Peyer's patch (tissue), 4 donors: Measurements from ENCODE around the gene LURAP1L. TPM values are rescaled to one million over a fixed set of nuclear protein-coding genes. Genes with fewer than 3 reads are reported as not detected.

Experiments used
- DNase-seq, 3 donors: peaks; one replicate each; pipeline ENCODE4 v3.0.0-alpha.2; 2017 to 2019
- H3K27ac ChIP-seq, 4 donors: fragments of 200-600 bp; sonication (generic); one replicate each; pipeline ENCODE4 v1.5.1; 2016 to 2019
- H3K27me3 ChIP-seq, 2 donors: fragments of 200-600 bp; sonication (generic); one replicate each; pipeline ENCODE4 v1.5.1; 2019
- H3K36me3 ChIP-seq, 3 donors: fragments of 200-600 bp; sonication (generic); one replicate each; pipeline ENCODE4 v1.5.1; 2016 to 2019
- H3K4me1 ChIP-seq, 4 donors: fragments of 200-600 bp; sonication (generic); one replicate each; pipeline ENCODE4 v1.5.1; 2016 to 2019
- H3K4me3 ChIP-seq, 4 donors: fragments of 200-600 bp; sonication (generic); 1 replicate in 3 of 4; 2 replicates in 1 of 4; pipeline ENCODE4 v1.5.1; 2016 to 2019; ENCODE audit warnings: mild to moderate bottlenecking in 1 of 4
- H3K9me3 ChIP-seq, 4 donors: fragments of 200-600 bp; sonication (generic); one replicate each; pipeline ENCODE4 v1.5.1; 2016 to 2019; ENCODE audit warnings: mild to moderate bottlenecking in 1 of 4
- CTCF ChIP-seq, 6 experiments: fragments of 450-650 bp in 4 of 6; fragments of 200-600 bp in 2 of 6; sonication (generic) in 1 of 6; IDR thresholded peaks; one replicate each; pipeline ENCODE4 v1.5.1; 2017 to 2019; ENCODE audit warnings: antibody characterized with exemption in 6 of 6, mild to moderate bottlenecking in 3 of 6, moderate library complexity in 1 of 6
- POLR2A ChIP-seq, 2 donors: fragments of 450-650 bp; IDR thresholded peaks; one replicate each; pipeline ENCODE4 v1.5.1; 2017; ENCODE audit warnings: antibody characterized with exemption in 2 of 2, mild to moderate bottlenecking in 2 of 2, moderate library complexity in 2 of 2
- total RNA-seq, 4 donors: library from RNA; depleted of rRNA; stranded (reverse); fragments of >200 nt; gene quantifications; one replicate each; pipeline ENCODE4 v1.1.0, GENCODE V29; 2016

Gene LURAP1L
- total RNA-seq, 4 donors from 2014 or later, result 7.4 to 33.3 (median 14.3) TPM

- H3K9me3 ChIP-seq, result no peaks in the 10 kb centered on the region
- DNase-seq, result no peak
- no peak overlapping the region for H3K4me3 ChIP-seq
- H3K36me3 ChIP-seq, result no peaks in the 10 kb centered on the region
- H3K27me3 ChIP-seq, result no peaks in the 10 kb centered on the region
- no peaks in the 10 kb centered on the region for H3K4me1 ChIP-seq
- TF ChIP-seq POLR2A (IDR thresholded peaks at IDR 0.05) (no peak), CTCF (IDR thresholded peaks at IDR 0.05) (no peak)
- no peak overlapping the region for H3K27ac ChIP-seq
Measured at GRCh38 chr9:12753931-12754330, 20.9 kb upstream of the LURAP1L start.

GRCh38 chr9:12759761-12760160 lies 15.1 kb upstream of the LURAP1L start:
- DNase-seq, result no peak
- no peak for TF ChIP-seq CTCF (IDR thresholded peaks at IDR 0.05)
- no peak for TF ChIP-seq POLR2A (IDR thresholded peaks at IDR 0.05)
- H3K4me1 ChIP-seq, result no peaks in the 10 kb centered on the region
- no peak overlapping the region for H3K27ac ChIP-seq
- H3K27me3 ChIP-seq, result no peaks in the 10 kb centered on the region
- H3K4me3 ChIP-seq, result no peak overlapping the region
- H3K36me3 ChIP-seq, result no peaks in the 10 kb centered on the region
- no peaks in the 10 kb centered on the region for H3K9me3 ChIP-seq

- TF ChIP-seq CTCF (IDR thresholded peaks at IDR 0.05) (no peak), POLR2A (IDR thresholded peaks at IDR 0.05) (no peak)
- Histone ChIP-seq H3K4me1 (no peaks in the 10 kb centered on the region), H3K36me3 (no peaks in the 10 kb centered on the region), H3K27ac (no peak overlapping the region), H3K9me3 (no peaks in the 10 kb centered on the region), H3K27me3 (no peaks in the 10 kb centered on the region), H3K4me3 (no peak overlapping the region)
- DNase-seq, result no peak
Measured at GRCh38 chr9:12760758-12761157, 14.1 kb upstream of the LURAP1L start.

- Histone ChIP-seq H3K36me3 (no peaks in the 10 kb centered on the region), H3K9me3 (no peaks in the 10 kb centered on the region), H3K27ac (no peak overlapping the region), H3K4me1 (no peaks in the 10 kb centered on the region), H3K27me3 (no peaks in the 10 kb centered on the region), H3K4me3 (no peak overlapping the region)
- DNase-seq, result no peak
- TF ChIP-seq POLR2A (IDR thresholded peaks at IDR 0.05) (no peak), CTCF (IDR thresholded peaks at IDR 0.05) (no peak)
Measured at GRCh38 chr9:12764150-12764549, 10.7 kb upstream of the LURAP1L start.

- no peaks in the 10 kb centered on the region for H3K36me3 ChIP-seq
- TF ChIP-seq CTCF (IDR thresholded peaks at IDR 0.05) (no peak), POLR2A (IDR thresholded peaks at IDR 0.05) (no peak)
- no peak for DNase-seq
- H3K27me3 ChIP-seq, result no peaks in the 10 kb centered on the region
- H3K4me3 ChIP-seq, result no peak overlapping the region
- no peak overlapping the region for H3K27ac ChIP-seq
- H3K9me3 ChIP-seq, result no peaks in the 10 kb centered on the region
- no peaks in the 10 kb centered on the region for H3K4me1 ChIP-seq
Measured at GRCh38 chr9:12765088-12765798, 9.6 kb upstream of the LURAP1L start.

GRCh38 chr9:12766357-12766756 lies 8.5 kb upstream of the LURAP1L start:
- Histone ChIP-seq H3K27me3 (no peaks in the 10 kb centered on the region), H3K4me1 (no peaks in the 10 kb centered on the region), H3K36me3 (no peaks in the 10 kb centered on the region), H3K9me3 (no peaks in the 10 kb centered on the region), H3K27ac (no peak overlapping the region), H3K4me3 (no peak overlapping the region)
- TF ChIP-seq POLR2A (IDR thresholded peaks at IDR 0.05) (no peak), CTCF (IDR thresholded peaks at IDR 0.05) (no peak)
- DNase-seq, result no peak
